Astrocyte of the hippocampus (primary cell): ENCODE results near the gene CACYBP.

Experiments
- DNase-seq: peaks from one replicate; pipeline ENCODE4 v3.0.0; 2011; ENCODE audit warnings: low read depth, low spot score

The CACYBP gene

DNA sequence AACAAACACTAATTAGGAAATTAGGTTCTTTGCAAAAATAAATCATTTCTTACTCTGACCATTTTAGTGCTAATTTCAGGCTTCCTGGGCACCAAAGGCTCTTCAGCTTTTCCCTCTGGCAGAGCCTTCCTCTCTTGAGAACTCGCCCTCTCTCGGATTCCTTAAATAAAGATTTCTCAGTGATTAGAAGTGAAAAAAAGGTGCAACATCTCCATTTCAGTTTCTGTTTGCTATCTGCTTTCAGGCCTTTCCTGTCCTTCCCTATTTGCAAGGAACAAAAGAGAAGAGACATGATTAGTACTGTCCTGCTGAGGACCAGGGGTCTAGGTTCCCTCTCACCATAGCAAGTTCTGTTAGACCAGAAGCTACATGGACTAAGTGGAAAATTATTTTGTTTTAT is 27.8 kb upstream of the CACYBP start:
- no peak for DNase-seq

DNA sequence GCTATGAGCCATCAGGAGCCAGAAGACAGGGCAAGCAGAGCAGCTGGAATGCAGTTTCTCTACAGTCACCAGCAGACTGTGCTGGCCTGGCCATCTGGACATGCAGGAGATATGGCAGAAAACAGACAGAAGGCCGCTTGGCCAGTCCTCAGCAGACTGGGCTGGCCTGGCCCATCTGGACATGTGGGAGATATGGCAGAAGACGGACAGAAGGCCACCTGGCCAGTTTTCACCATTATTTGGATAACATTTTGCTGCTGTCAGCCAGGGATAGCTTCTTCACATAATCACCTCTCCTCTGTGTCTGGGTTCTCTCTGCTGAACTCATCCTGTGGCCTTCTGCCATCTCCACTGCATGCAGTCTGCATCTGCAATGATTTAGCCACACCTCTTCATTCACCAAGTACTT is 25.0 kb upstream of the CACYBP start:
- no peak for DNase-seq

DNA sequence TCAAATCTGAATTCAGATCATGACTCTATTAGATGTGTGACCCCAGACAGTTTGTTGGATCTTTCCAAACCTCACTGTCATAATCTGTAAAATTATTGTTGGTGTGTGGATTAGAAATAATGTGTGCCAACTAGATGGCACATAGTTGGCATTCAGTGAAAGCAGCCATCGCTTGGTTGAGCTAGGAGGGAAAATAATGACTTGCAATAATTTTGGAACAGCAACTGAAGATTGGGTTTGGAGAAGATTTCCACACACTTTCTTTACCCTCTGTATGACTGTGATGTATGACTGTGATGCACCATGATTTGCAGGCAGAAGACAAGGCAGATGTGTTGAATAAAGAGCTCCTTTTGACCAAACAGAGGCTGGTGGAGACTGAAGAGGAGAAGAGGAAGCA is 24.0 kb upstream of the CACYBP start:
- DNase-seq, result no peak

DNA sequence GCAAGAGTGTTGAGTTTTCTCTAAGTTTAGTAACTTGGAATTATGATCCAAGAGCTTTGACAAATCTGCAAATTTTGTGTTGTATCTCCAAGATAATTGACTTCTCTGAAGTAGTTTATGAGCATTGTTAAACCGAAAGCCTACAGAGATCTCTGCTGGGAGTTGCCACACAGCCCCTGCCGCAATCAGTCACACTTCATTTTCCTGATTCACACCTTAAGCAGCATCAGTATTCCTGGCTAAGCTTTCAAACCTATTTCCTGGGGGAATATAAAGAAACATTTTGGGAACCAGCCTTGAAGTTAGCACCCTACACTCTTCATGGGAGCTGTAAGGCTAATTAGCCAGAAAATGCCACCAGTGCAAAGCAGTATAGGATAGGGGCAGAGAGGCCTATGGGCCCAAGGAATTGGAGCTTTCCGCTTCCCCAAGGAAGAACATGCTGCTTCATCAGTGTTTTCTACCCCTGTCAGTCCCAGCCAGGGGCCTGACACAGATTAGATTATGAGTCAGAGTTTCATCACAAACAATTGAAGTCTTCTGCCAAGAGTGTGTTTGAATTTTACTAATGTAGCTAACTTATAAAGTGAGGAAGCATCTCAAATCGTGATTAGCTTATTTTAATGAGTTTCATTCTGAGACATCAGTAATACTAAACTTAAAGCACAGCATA is 23.2 kb upstream of the CACYBP start:
- peak; percentile 39 for DNase-seq

DNA sequence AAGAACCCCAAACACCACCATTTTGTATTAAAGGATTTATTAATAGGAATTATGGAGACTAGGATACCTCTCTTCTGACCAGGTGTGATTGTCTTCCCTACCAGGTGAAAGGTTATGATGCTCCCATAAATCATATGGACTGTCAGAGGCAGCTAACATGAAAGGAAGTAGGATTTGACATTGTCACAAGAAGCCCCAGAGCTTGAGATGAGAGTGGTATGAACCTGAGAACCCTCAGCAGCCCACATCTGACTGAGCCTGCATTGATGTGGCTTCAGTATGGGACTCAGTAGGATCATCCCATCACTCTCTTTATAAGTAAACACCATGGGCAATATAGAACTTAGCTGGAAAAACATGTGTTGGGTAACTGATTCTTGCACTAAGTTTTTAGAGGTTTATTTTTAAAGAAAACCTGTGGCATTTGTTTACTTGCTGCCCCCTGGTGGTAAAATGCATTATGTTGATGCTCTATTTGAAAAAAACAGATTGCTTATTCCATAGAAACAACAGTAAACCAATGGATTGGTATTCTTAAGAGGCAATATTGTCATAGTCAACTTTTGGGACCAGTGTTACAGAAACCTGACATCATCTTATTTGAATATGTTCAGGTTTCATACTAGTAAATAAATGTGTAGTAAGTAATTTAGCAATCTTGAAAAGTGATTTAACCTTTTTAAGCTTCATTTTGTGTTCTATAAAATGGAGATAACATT is 16.6 kb upstream of the CACYBP start:
- DNase-seq, result peak; percentile 70

DNA sequence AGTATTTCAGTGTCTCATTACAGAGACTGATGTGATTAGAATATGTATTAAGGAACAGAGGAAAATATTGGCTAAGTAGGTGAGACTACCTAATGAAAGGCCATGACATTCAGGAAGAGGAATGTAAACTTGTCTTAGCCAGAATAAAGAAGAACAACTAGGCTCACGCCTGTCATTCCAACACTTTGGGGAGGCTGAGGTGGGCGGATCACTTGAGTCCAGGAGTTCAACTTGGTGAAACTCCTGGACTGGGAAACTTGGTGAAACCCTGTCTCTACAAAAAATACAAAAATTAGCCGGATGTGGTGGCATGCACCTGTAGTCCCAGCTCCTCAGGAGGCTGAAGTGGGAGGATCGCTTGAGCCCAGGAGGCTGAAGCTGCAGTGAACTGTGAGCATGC is 14.8 kb upstream of the CACYBP start:
- no peak for DNase-seq

DNA sequence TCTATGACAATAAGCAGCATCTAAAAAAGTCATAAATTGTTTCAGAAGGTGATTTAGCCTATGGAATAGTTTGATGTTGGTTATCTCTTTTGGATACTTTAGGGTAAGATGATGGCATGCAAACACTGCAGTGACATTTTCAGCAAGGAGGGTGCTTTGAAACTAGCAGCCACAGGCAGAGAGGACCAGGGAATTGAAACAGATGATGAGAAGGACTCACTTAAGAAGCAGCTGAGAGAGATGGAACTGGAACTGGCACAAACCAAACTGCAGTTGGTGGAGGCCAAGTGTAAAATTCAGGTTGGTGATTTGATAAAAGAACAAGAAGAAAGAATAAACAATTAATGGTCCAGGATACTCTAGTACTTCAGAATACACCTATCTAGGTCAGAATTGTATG is 11.2 kb upstream of the CACYBP start:
- DNase-seq, result no peak

DNA sequence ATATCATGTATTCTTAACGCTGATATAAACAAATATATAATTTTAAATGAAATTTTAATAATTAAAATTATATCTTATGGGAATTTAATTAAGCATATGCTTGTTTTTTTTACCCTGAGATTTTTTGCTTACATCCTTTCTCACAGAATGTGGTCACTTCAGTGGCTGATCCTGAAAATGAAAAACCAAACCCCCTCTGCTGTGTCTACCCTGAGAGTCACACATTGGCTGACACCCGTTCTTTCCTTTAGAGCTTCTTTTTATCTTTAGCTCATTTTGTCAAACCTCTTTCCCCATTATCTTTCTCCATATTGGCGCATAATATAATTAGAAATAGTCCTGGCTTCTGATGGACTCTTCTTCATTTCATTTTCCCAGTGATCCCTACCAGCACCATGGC is 10.8 kb upstream of the CACYBP start:
- DNase-seq, result no peak

DNA sequence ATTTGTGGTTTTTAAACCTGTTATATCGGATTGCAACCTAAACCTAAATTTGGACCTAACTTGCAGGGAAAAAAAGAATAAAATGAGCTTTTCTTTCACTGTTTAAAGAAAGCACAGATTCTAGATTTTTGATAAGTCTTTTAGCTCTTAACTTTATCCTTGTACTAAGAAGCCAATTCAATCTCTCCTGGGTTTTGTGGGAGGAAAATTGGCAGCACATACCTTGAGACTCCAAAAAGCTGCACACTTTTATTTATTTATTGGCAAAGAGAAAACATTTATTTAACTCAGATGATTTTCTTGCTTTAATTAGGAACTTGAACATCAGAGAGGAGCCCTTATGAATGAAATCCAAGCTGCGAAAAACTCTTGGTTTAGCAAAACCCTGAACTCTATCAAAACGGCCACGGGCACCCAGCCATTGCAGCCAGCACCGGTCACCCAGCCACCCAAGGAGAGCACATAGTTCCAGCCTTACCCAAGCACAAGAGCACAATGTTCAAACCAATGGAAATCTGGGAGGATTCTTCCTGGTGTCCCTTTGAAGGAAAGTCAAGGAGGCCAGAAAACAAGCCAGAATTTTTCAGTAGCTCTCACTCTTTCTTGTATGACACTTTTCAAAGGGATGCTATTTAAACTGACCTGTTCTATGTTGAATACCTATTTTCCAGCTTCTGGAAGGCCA is 10.1 kb upstream of the CACYBP start:
- DNase-seq, result no peak

DNA sequence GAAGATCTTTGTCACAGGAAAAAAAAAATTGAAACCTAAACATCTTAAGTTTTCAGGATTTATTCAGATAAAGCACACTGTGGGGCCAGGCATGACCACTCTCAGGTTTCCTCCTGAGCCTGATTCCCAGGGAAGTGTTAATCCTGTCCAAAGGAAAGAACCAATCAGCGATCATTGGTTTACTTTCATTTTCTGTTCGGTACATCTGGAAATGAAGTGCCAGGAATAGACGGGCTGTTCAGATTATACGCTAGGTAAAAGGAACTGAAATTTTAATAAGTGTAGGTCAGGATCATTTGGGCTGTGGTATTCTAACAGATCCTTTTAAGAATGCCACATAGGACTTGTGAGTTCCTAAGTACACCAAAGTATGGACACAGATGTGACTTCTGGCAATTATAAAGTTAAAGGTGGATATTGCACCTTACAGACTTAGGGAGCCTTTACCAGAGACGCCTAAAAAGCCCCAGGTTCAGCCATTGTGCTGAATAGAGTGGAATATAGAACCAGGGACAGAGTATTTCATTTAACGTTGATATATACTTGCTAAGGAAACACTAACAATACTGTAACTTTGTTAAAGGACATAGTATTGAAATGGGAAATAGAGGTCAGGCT is 9.3 kb upstream of the CACYBP start:
- no peak for DNase-seq

DNA sequence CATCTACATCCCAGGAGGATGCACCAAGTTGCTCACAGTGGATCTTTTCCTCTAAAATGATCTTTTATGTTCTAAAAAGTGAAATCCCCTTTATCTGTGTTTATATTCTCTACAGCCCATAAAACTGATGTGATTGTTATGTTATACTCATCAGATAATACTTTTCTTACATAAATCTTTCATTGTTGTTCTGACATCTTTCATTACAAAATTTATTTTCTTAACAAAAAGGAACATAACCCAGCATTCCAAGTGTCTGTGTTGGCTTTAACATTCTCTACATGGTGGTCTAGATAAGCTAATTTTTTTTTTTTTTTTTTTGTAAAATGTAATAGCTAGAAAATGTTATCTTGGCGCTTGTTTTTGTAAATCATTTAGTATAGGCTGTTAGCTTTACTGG is 8.3 kb upstream of the CACYBP start:
- no peak for DNase-seq

DNA sequence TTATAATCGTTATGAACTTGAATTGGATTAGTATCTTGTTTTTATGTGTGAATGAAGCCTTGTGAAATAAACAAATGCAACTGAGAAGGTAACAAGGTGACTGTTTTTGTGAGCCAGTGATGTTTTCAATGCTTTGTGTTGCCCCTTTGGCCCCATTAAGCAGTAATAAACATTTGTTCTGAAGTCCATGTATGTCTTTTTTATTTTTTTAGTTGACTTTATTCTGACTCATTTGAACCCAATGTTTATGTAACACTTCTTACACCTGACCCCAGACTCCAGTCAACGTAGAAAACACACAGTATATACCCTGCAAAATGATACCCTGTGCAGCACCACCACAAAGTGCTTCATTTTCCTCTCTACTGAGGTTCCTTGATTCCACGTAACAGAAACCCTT is 4.6 kb upstream of the CACYBP start:
- no peak for DNase-seq

DNA sequence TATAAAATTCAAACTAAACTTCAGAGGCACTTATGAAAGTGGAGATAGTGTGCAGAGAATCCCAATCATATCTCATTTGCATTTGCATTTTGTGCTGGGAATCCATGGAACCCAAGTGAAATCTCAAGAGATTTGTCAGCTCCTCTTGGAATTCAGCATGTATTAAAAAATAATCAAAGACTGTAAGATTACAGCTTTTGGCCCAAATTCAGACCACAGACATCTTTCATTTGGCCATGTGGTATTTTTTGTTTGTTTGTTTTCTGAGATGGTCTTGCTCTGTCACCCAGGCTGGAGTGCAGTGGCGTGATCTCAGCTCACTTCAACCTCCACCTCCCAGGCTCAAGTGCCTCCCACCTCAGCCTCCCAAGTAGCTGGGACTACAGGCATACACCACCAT is 3.8 kb upstream of the CACYBP start:
- peak; percentile 36 for DNase-seq

DNA sequence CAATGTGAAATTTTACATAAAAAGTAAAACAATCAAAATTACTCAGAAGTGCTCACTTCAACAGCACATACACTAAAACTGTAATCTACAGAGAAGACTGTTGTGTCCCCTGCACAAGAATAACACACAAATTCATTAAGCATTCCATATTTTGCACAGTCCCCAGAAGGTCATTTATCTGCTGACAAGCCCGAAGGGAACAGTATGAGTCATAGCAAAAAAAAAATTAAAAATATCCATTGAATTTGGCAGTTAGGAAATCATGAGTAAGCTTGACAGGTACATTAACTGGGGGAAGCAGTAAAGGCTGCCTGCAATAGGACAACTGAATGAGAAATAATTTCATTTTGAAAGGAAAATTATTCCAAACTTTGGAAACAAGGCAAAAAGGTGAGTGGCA is 3.3 kb upstream of the CACYBP start:
- no peak for DNase-seq

DNA sequence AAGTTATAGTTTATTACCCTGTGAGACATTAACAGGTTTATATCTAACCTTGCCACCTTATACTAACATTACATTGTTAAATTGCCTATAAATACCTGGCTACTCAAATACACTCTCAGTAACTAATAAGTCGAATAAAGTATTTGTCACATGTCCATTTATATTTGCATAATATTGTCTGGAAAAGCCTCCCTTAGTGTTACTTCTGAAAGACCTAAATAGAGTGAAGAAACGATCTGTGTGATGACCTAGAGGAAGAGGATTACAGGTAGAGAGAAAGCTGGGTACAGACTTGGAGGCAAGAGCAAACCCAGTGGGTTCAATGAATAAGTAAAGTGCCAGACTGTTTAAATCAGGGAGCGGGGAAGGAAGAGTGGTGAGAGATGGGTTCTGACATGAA is 2.7 kb upstream of the CACYBP start:
- DNase-seq, result no peak

DNA sequence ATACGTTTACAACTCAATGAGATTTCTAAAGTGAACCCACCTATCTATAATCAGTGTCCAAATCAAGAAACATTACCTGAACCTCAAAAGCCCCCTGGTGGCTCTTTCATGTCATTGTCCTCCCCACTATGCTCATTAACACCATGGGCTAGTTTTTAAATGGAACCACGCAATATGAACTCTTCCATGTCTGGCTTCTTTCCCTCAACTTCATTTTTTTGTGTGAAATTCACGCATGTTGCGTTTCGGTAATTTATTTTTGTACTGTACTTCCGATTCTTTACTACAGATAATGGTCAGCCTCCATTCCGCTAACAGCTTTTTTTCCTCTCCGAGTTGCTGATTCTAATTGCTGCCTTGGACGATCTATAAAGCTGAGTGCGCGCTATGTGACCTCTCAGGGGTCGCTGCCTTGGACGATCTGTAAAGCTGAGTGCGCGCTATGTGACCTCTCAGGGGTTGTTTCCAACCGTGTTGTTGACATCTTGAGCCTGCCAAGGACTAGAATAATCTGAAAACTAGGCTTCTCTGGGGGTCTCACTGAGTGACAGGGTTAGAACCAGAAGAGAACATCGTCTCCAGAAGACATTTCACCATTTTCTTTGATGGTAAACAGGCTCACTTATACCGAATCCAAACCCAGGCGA is 1.1 kb upstream of the CACYBP start:
- peak; percentile 74 for DNase-seq

DNA sequence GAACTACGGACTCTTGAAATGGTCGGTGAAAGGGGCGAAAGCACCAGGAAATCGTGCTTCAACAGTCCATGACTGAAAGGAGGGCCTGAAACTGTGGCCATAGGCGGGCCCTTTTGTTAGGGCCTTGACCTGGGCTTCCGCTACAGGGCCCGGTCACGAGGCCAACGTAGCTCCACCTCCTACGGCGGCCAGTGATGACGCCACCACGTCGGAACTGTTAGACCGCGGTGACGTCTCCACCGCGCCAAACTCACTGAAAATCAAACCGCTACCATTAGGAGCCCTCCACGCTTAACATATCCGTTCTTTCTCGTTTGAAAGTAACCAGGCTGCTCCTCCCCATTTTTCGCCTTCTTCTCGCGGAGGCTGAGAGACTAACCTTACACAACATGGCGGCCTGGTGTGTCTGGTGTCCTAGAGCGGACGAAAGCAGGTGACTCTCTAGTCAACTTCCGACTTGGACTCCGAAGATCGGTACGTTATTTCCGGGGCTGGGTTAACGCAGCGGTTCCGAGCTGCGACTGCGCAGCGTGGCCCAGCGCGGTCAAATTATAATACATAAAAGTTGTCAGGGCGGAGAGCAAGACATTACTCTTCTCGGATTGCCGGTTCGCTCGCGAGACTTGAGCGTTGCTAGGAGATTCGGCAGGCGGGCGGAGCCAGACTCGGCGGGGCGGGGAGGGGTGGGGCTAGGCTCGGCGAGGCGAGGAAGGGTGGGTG is 371 bp upstream of the CACYBP start:
- DNase-seq, result peak; percentile 100

DNA sequence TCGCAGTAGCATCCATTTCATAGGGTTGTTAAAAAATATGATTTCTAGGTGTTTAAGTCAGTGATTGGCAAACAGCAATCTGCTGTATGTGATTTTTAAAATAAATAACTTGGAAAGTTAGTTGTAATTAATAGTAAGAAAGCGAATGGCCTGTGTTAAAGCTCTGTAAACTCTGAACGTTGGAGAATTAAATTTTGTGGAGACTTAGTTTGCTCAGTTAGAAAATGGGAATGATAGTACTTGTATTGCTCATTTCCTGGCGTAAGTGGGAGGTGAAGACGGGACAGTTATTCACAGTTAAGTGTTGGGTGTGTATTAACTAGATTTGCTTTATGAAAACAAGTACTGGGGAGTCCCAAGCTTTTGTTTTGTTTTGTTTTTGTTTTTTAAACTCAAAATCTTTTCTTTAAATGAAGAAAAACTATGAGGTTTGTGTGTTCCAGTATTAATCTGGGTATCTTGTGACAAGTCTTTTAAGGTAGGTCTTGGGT is 995 bp downstream of the CACYBP start:
- no peak for DNase-seq

DNA sequence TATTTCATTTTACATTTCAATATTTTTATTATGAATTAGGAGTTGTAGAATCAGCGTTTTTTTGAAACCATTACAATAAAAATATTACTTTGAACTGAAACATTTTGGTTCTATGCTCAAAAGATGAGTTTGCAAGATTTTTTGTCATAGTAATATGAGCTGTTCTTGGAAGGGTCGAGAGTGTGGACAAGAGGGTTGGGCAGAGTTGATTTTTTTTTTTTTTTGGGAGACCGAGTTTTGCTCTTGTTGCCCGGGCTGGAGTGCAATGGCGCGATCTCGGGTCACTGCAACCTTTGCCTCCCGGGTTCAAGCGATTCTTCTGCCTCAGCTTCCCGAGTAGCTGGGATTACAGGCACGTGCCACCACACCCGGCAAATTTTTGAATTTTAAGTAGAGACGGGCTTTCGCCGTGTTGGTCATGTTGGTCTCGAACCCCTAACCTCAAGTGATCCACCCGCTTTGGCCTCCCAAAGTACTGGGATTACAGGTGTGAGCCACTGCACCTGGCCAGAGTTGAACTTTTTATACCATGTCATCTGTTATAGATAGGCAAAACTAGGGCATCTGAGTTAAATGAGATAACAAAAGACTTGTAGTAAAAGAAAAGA is 3.3 kb downstream of the CACYBP start:
- DNase-seq, result no peak

DNA sequence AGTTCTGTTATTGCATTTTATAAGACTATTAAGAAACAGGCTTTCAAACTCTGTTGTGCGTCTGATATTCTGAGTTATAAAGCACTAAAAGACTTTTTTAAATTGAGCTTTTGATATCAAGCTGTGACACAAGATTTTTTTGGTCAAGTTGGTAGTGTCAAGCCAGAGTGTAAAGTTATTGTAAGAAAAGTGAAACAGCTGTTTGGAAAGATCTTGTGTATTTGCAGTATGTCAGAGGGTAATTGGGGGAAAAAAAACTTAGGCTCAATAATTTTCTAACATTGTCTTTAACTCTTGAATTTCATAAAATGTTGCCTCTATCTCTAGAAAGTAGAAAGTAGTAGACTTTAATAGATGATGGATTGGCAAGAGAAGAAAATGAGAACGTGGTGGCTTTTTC is 3.8 kb downstream of the CACYBP start:
- no peak for DNase-seq
